Mucosa of descending colon (tissue), 3 donors: Measurements from ENCODE around the gene ZMPSTE24. TPM values are rescaled to one million over a fixed set of nuclear protein-coding genes. Genes with fewer than 3 reads are reported as not detected.

Experiments used
- ATAC-seq: fragments of 200-7000 bp; cut with Tn5 transposase; one replicate; pipeline ENCODE4 v1.9.1; 2020; ENCODE audit warnings: mild to moderate bottlenecking, moderate library complexity
- DNase-seq, 3 donors: peaks; one replicate each; pipeline ENCODE4 v3.0.0-alpha.2; 2020
- H3K36me3 ChIP-seq: fragments of 200-600 bp; one replicate; pipeline ENCODE4 v1.8.0; 2021; ENCODE audit warnings: low read depth, mild to moderate bottlenecking
- H3K4me1 ChIP-seq: fragments of 200-600 bp; one replicate; pipeline ENCODE4 v1.8.0; 2021; ENCODE audit warnings: low read depth, mild to moderate bottlenecking
- H3K4me3 ChIP-seq: fragments of 200-600 bp; one replicate; pipeline ENCODE4 v1.8.0; 2021; ENCODE audit warnings: mild to moderate bottlenecking
- H3K9me3 ChIP-seq: fragments of 200-600 bp; one replicate; pipeline ENCODE4 v1.8.0; 2021; ENCODE audit warnings: mild to moderate bottlenecking
- CTCF ChIP-seq: fragments of 200-600 bp; IDR thresholded peaks from one replicate; pipeline ENCODE4 v1.8.0; 2022; ENCODE audit warnings: antibody characterized with exemption, mild to moderate bottlenecking
- intact Hi-C, 2 donors: fragments of 100-400 bp; cut with DNase I in 1 of 2; cut with micrococcal nuclease in 1 of 2; formaldehyde crosslinking; loops; one replicate each; pipeline versions ENCODE4 v1.11.0 to v1.11.1; 2022; cut with DNase I, micrococcal nuclease
- total RNA-seq, 3 donors: library from RNA; stranded (reverse); fragmentation: NEBNext Ultra II Directional in 2 of 3; extraction: Animal tissue kit (Norgen Biotek cat#: 25700) in 2 of 3; gene quantifications; one replicate each; pipeline versions ENCODE4 v1.2.1 to v1.2.4, GENCODE V29; 2021 to 2023
- donor health status: DM: no; HTN: no; CAD: no; lungs with moderate emphysema.
- donor health status: DM: no; HTN: no; CAD: no.
- donor health status: DM: no; HTN: yes; CAD: no.

The ZMPSTE24 gene
- total RNA-seq, 3 donors from 2014 or later = 46.0 to 51.9 (median 47.0) TPM

GRCh38 chr1:40251456-40251855 is 6.6 kb upstream of the ZMPSTE24 start:
- DNase-seq = no peak
- H3K4me3 ChIP-seq = no peak overlapping the region
- H3K36me3 ChIP-seq = no peaks in the 10 kb centered on the region
- no peaks in the 10 kb centered on the region for H3K4me1 ChIP-seq
- no peak for ATAC-seq
- TF ChIP-seq CTCF = no peak
- intact Hi-C loops = loop anchor here in 1 of 2 donors (10.0 kb wide), 1 partner anchor 87 kb away; the partner anchor contains the start of gene RLF
- H3K9me3 ChIP-seq = no peaks in the 10 kb centered on the region

GRCh38 chr1:40252601-40253000 is 5.4 kb upstream of the ZMPSTE24 start:
- intact Hi-C loops = loop anchor here in 1 of 2 donors (10.0 kb wide), 1 partner anchor 88 kb away; the partner anchor contains the start of gene RLF
- no peak for DNase-seq
- Histone ChIP-seq H3K4me3 (no peak overlapping the region), H3K9me3 (no peaks in the 10 kb centered on the region), H3K4me1 (peaks cover 3% of the 10 kb centered on the region), H3K36me3 (no peaks in the 10 kb centered on the region)
- ATAC-seq = no peak
- TF ChIP-seq CTCF = no peak

DNA sequence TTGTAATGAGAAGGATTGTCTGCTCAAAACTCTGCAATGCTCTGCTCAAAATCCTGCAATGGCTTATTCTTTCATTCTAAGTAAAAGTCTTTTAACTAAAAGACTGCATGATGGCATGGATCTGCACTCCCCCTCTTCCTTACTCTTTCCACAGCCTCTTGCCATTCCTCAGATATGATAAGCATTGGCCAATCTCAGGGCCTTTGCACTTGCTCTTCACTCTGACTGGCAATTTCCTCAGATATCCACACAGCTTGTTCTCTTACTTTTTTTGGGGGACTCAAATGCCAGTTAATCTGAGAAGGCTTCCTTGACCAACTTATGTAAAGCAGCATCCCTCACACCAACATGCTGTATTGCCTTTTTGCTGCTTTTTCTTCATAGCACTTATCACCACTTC is 2.8 kb upstream of the ZMPSTE24 start:
- Histone ChIP-seq H3K36me3 (no peaks in the 10 kb centered on the region), H3K4me1 (peaks cover 8% of the 10 kb centered on the region), H3K9me3 (no peaks in the 10 kb centered on the region), H3K4me3 (no peak overlapping the region)
- intact Hi-C loops = loop anchor here in 1 of 2 donors (10.0 kb wide), 1 partner anchor 90 kb away; the partner anchor contains the start of gene RLF
- DNase-seq = no peak
- TF ChIP-seq CTCF = no peak
- no peak for ATAC-seq

GRCh38 chr1:40256401-40257084 is 1.5 kb upstream of the ZMPSTE24 start:
- DNase-seq = no peak
- intact Hi-C loops = loop anchor here in 1 of 2 donors (10.0 kb wide), 1 partner anchor 92 kb away; the partner anchor contains the start of gene RLF

DNA sequence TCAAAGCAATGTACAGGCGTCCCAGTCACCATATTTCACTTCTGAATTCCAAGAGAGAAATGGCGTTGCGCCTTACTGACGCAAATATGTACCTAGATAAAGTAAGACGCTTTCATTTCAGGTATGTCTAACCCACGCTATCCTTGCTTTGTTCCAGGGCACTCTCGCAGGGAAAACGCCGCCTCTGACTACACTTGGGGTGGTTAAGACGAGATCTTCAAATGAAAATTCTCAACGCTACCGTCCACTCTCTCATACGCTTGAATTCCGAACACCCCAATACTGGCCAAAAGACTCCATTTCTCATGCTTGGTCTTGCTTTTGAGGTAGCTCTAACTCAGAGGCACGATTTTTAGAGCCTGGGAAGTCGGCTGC is 736 bp upstream of the ZMPSTE24 start:
- TF ChIP-seq CTCF = no peak
- DNase-seq = no peak
- peak; percentile 12 for ATAC-seq
- Histone ChIP-seq H3K4me1 (peaks cover 8% of the 10 kb centered on the region), H3K4me3 (peak overlapping the region; percentile 73), H3K36me3 (no peaks in the 10 kb centered on the region), H3K9me3 (no peaks in the 10 kb centered on the region)
- intact Hi-C loops = loop anchor here in 1 of 2 donors (10.0 kb wide), 1 partner anchor 92 kb away; the partner anchor contains the start of gene RLF

More at GRCh38 chr1:40256401-40257084, 1.5 kb upstream of the ZMPSTE24 start:
- TF ChIP-seq CTCF = no peak
- Histone ChIP-seq H3K4me3 (peak overlapping the region; percentile 73), H3K9me3 (no peaks in the 10 kb centered on the region), H3K4me1 (peaks cover 8% of the 10 kb centered on the region), H3K36me3 (no peaks in the 10 kb centered on the region)
- no peak for ATAC-seq
